NK-92 (cell line): ENCODE measurements around the gene MARK4.

Source experiments
- DNase-seq: peaks from one replicate; lab custom pipeline; 2025; ENCODE audit not compliant: unreplicated experiment; lab: John Stamatoyannopoulos, UW

The MARK4 gene

DNA sequence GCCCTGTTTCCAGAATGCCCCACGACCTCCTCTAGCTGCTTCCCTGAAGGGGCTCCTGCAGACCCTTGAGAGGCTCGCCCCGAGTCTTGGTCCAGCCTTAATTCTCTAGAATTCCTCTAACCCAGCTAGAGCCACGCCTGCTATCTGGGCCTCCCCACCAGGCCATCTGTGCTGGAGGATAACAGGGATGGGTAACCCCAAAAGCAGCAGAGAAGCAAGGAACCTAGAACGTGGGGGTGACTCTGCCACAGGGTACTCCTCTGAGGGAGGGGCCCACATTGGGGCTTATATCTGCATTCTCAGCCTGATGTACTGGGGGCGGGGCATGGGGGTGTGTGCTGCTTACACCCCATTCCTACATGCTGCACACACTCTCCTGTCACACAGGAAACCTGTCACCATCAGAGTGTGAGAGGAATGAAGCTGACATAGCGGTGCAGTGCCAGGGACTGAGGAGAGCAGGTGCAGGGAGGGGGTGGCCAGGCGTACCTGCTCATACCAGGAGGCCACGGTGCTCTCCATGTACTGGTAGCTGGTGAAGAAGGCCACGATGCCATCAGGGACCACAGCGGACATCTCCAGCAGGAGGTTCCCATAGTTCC, 103.3 kb downstream of the MARK4 start:
- no peak for DNase-seq
